ENCODE measurements around the gene ATRN. TPM values are rescaled to one million over a fixed set of nuclear protein-coding genes. Genes with fewer than 3 reads are reported as not detected.
"Not testable (repeated sequence)": the region's sequence is repeated elsewhere in the genome, so short reads cannot be mapped to it uniquely, and the experiment has no call there.

Gene ATRN
- polyA plus RNA-seq, 1 donor (not counting 4 experiments of a cell fraction or from before 2014, with no cell fraction given), result 49.9 TPM

GRCh38 chr20:3595541-3595940, 124.7 kb downstream of the ATRN start:
- Histone ChIP-seq H3K4me1 (ENCODE audit: control insufficient read depth, extremely low read depth, insufficient read depth, low read length) (no peaks in the 10 kb centered on the region), H3K9ac (ENCODE audit: control insufficient read depth, extremely low read depth, insufficient read depth, low read length) (no peak overlapping the region), H3K79me2 (ENCODE audit: control insufficient read depth, insufficient read depth, low read length) (no peaks in the 10 kb centered on the region), H3K4me3 (ENCODE audit: control insufficient read depth in 2 of 3, extremely low read depth in 1 of 3, insufficient read depth in 2 of 3, low read depth in 1 of 3, low read length in 3 of 3) (no peak overlapping the region), H3K4me2 (ENCODE audit: control insufficient read depth, extremely low read depth, insufficient read depth, low read depth, low read length) (no peak overlapping the region), H3K27me3 (ENCODE audit: control insufficient read depth, extremely low read depth, insufficient read depth, low read length) (no peaks in the 10 kb centered on the region), H3K9me1 (ENCODE audit: control insufficient read depth, extremely low read depth, insufficient read depth, low read length) (no peaks in the 10 kb centered on the region), H2AFZ (ENCODE audit: control insufficient read depth, low read length) (no peak overlapping the region), H3K36me3 (ENCODE audit: control insufficient read depth in 2 of 2, extremely low read depth in 1 of 2, insufficient read depth in 2 of 2, low read length in 2 of 2) (peaks cover 9 to 29% of the 10 kb centered on the region in 2 experiments), H3K27ac (ENCODE audit: control insufficient read depth, insufficient read depth, low read length) (no peak overlapping the region), H4K20me1 (ENCODE audit: control insufficient read depth, extremely low read depth, insufficient read depth, low read length) (no peaks in the 10 kb centered on the region), H3K9me3 (ENCODE audit: control insufficient read depth, low read depth, low read length) (no peaks in the 10 kb centered on the region)
- TF ChIP-seq EZH2 (IDR thresholded peaks at IDR 0.05; ENCODE audit: low read length), result no peak
- TF ChIP-seq CTCF (optimal IDR thresholded peaks at IDR 0.05 in 1 of 3, IDR thresholded peaks at IDR 0.05 in 1 of 3, conservative IDR thresholded peaks at IDR 0.05 in 1 of 3; ENCODE audit: extremely low read depth in 1 of 3, insufficient read depth in 2 of 3, low read length in 3 of 3), result no peak
- DNase-seq (ENCODE audit: low read depth, low spot score) (no peak), FAIRE-seq (no peak)
- dilution Hi-C loops (cut with MboI; ENCODE audit: extremely low pct_ligation_motif_present, low sequenced_read_pairs), result no loop called here

GRCh38 chr20:3603108-3603507, 132.3 kb downstream of the ATRN start:
- no peaks in the 10 kb centered on the region for H3K27me3 ChIP-seq (ENCODE audit: control insufficient read depth, extremely low read depth, insufficient read depth, low read length)
- no peak overlapping the region for H3K4me2 ChIP-seq (ENCODE audit: control insufficient read depth, extremely low read depth, insufficient read depth, low read depth, low read length)
- H3K9me3 ChIP-seq (ENCODE audit: control insufficient read depth, low read depth, low read length), result no peaks in the 10 kb centered on the region
- H3K27ac ChIP-seq (ENCODE audit: control insufficient read depth, insufficient read depth, low read length), result no peak overlapping the region
- no peaks in the 10 kb centered on the region for H4K20me1 ChIP-seq (ENCODE audit: control insufficient read depth, extremely low read depth, insufficient read depth, low read length)
- H3K9ac ChIP-seq (ENCODE audit: control insufficient read depth, extremely low read depth, insufficient read depth, low read length), result no peak overlapping the region
- no peak overlapping the region for H2AFZ ChIP-seq (ENCODE audit: control insufficient read depth, low read length)
- no peak for DNase-seq (ENCODE audit: low read depth, low spot score)
- H3K4me1 ChIP-seq (ENCODE audit: control insufficient read depth, extremely low read depth, insufficient read depth, low read length), result peaks cover 7% of the 10 kb centered on the region
- FAIRE-seq, result no peak
- dilution Hi-C loops (cut with MboI; ENCODE audit: extremely low pct_ligation_motif_present, low sequenced_read_pairs), result no loop called here
- no peaks in the 10 kb centered on the region for H3K9me1 ChIP-seq (ENCODE audit: control insufficient read depth, extremely low read depth, insufficient read depth, low read length)
- H3K79me2 ChIP-seq (ENCODE audit: control insufficient read depth, insufficient read depth, low read length), result no peaks in the 10 kb centered on the region
- no peak overlapping the region for H3K4me3 ChIP-seq (ENCODE audit: control insufficient read depth in 2 of 3, extremely low read depth in 1 of 3, insufficient read depth in 2 of 3, low read depth in 1 of 3, low read length in 3 of 3)
- H3K36me3 ChIP-seq (ENCODE audit: control insufficient read depth in 2 of 2, extremely low read depth in 1 of 2, insufficient read depth in 2 of 2, low read length in 2 of 2), result peaks cover 10 to 14% of the 10 kb centered on the region in 2 experiments
- no peak for TF ChIP-seq EZH2 (IDR thresholded peaks at IDR 0.05; ENCODE audit: low read length)
- no peak for TF ChIP-seq CTCF (optimal IDR thresholded peaks at IDR 0.05 in 1 of 3, IDR thresholded peaks at IDR 0.05 in 1 of 3, conservative IDR thresholded peaks at IDR 0.05 in 1 of 3; ENCODE audit: extremely low read depth in 1 of 3, insufficient read depth in 2 of 3, low read length in 3 of 3)

GRCh38 chr20:3605386-3605886, 134.6 kb downstream of the ATRN start:
- H3K4me2 ChIP-seq (ENCODE audit: control insufficient read depth, extremely low read depth, insufficient read depth, low read depth, low read length); H3K27me3 ChIP-seq (ENCODE audit: control insufficient read depth, extremely low read depth, insufficient read depth, low read length); H2AFZ ChIP-seq (ENCODE audit: control insufficient read depth, low read length); H3K27ac ChIP-seq (ENCODE audit: control insufficient read depth, insufficient read depth, low read length); H3K79me2 ChIP-seq (ENCODE audit: control insufficient read depth, insufficient read depth, low read length); H4K20me1 ChIP-seq (ENCODE audit: control insufficient read depth, extremely low read depth, insufficient read depth, low read length); H3K9me3 ChIP-seq (ENCODE audit: control insufficient read depth, low read depth, low read length); FAIRE-seq; H3K4me3 ChIP-seq (ENCODE audit: control insufficient read depth in 2 of 3, extremely low read depth in 1 of 3, insufficient read depth in 2 of 3, low read depth in 1 of 3, low read length in 3 of 3); H3K4me1 ChIP-seq (ENCODE audit: control insufficient read depth, extremely low read depth, insufficient read depth, low read length); H3K9ac ChIP-seq (ENCODE audit: control insufficient read depth, extremely low read depth, insufficient read depth, low read length); H3K9me1 ChIP-seq (ENCODE audit: control insufficient read depth, extremely low read depth, insufficient read depth, low read length); DNase-seq (ENCODE audit: low read depth, low spot score); dilution Hi-C loops (cut with MboI; ENCODE audit: extremely low pct_ligation_motif_present, low sequenced_read_pairs): not testable (repeated sequence)
- H3K36me3 ChIP-seq (ENCODE audit: control insufficient read depth in 2 of 2, extremely low read depth in 1 of 2, insufficient read depth in 2 of 2, low read length in 2 of 2), result peaks cover 8 to 12% of the 10 kb centered on the region in 2 experiments

Data from keratinocyte (primary cell).